ENCODE measurements around the gene MAP7. TPM values are rescaled to one million over a fixed set of nuclear protein-coding genes. Genes with fewer than 3 reads are reported as not detected.
"Not testable (repeated sequence)": the region's sequence is repeated elsewhere in the genome, so short reads cannot be mapped to it uniquely, and the experiment has no call there.

MAP7 gene
- total and polyA plus RNA-seq, 2 of the 13 experiments (the other 11 are each of a cell fraction or from before 2014, with no cell fraction given) = 0.04 TPM; not detected in 1

DNA sequence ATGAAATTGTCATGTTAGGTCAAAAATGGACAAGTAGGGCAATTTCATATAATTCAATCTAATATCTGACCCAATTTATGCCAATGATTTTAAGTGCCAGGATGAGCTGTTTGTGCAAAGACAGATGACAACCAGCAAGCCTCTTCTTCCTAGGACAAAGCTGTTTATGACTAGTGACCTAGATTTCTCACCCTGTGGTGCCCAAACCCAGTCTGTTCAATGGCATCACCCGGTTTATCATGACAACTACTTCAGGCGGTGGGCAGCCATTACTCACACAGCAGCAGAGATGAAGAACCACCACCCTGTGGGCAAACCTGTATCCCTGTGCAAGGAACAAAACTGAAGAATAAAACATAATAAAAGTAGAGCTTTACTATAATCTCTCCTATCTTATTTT is 59.0 kb downstream of the MAP7 start:
- Histone ChIP-seq H3K27ac (ENCODE audit: extremely low read length, insufficient read depth, low read length) (no peak overlapping the region), H3K27me3 (ENCODE audit: control insufficient read depth in 1 of 2, insufficient read depth in 2 of 2, low read length in 2 of 2) (no peaks in the 10 kb centered on the region), H3K4me3 (replicated peaks in 1 of 3; ENCODE audit: insufficient read depth in 1 of 3, low read depth in 2 of 3, low read length in 3 of 3) (no peak overlapping the region), H4K20me1 (ENCODE audit: insufficient read depth, low read length) (no peaks in the 10 kb centered on the region), H2AFZ (ENCODE audit: low read length) (no peak overlapping the region), H3K4me1 (ENCODE audit: insufficient read depth, low read length) (no peaks in the 10 kb centered on the region), H3K9me3 (ENCODE audit: low read length) (no peaks in the 10 kb centered on the region), H3K4me2 (ENCODE audit: low read depth, low read length) (no peak overlapping the region), H3K79me2 (ENCODE audit: insufficient read depth, low read length) (no peaks in the 10 kb centered on the region), H3K9ac (ENCODE audit: insufficient read depth, low read depth, low read length) (no peak overlapping the region), H3K36me3 (replicated peaks in 1 of 2; ENCODE audit: control insufficient read depth in 1 of 2, insufficient read depth in 2 of 2, low read length in 2 of 2) (no peaks in the 10 kb centered on the region)
- intact Hi-C loops (cut with micrococcal nuclease; ENCODE audit: unreplicated experiment) = no loop called here
- in situ Hi-C loops (cut with HindIII; ENCODE audit: extremely low pct_ligation_motif_present, low pct_unique_long_range_greater_than_20kb) = no loop called here
- CTCF ChIA-PET (ENCODE audit: low intra/inter-chr PET ratio, low total read pairs) = no interaction called here
- POLR2A ChIA-PET = no interaction called here
- no peak for FAIRE-seq
- DNase-seq (ENCODE audit: low spot score) = no peak
- no peak for ATAC-seq
- no TSS peak for BruUV-seq (replicated peaks)
- WGBS (ENCODE audit: low lambda C conversion rate) = 6% methylated on average over 2 of the region's 2 CpGs
- TF ChIP-seq ZNF430 (CRISPR knock-in tag; IDR thresholded peaks at IDR 0.05) (no peak), ZNF232 (CRISPR knock-in tag; IDR thresholded peaks at IDR 0.05; ENCODE audit: borderline replicate concordance) (no peak), ZNF572 (CRISPR knock-in tag; IDR thresholded peaks at IDR 0.05) (no peak), HNRNPL (IDR thresholded peaks at IDR 0.05; ENCODE audit: low read depth, low read length) (no peak), MYC (CRISPR knock-in tag; IDR thresholded peaks at IDR 0.05; ENCODE audit: borderline replicate concordance) (no peak), BRD4 (CRISPR knock-in tag; IDR thresholded peaks at IDR 0.05) (no peak), ARNT (IDR thresholded peaks at IDR 0.05) (no peak), ZNF101 (CRISPR knock-in tag; IDR thresholded peaks at IDR 0.05; ENCODE audit: borderline replicate concordance, low read depth) (no peak), SP140L (CRISPR knock-in tag; IDR thresholded peaks at IDR 0.05; ENCODE audit: borderline replicate concordance) (no peak), KAT2B (IDR thresholded peaks at IDR 0.05; ENCODE audit: borderline replicate concordance, low read depth, low read length) (no peak), IRF2 (CRISPR knock-in tag; IDR thresholded peaks at IDR 0.05) (no peak), ZNF468 (CRISPR knock-in tag; IDR thresholded peaks at IDR 0.05) (no peak), STAT5B (CRISPR knock-in tag; IDR thresholded peaks at IDR 0.05) (no peak), ZNF564 (CRISPR knock-in tag; IDR thresholded peaks at IDR 0.05) (no peak)
- TF ChIP-seq, protein P1, sequence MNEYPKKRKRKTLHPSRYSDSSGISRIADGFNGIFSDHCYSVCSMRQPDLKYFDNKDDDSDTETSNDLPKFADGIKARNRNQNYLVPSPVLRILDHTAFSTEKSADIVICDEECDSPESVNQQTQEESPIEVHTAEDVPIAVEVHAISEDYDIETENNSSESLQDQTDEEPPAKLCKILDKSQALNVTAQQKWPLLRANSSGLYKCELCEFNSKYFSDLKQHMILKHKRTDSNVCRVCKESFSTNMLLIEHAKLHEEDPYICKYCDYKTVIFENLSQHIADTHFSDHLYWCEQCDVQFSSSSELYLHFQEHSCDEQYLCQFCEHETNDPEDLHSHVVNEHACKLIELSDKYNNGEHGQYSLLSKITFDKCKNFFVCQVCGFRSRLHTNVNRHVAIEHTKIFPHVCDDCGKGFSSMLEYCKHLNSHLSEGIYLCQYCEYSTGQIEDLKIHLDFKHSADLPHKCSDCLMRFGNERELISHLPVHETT (CRISPR knock-in tag; conservative IDR thresholded peaks at IDR 0.05) = no peak
- TF ChIP-seq, protein P2, sequence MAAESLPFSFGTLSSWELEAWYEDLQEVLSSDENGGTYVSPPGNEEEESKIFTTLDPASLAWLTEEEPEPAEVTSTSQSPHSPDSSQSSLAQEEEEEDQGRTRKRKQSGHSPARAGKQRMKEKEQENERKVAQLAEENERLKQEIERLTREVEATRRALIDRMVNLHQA (CRISPR knock-in tag; IDR thresholded peaks at IDR 0.05) = no peak
- TF ChIP-seq, protein P3, sequence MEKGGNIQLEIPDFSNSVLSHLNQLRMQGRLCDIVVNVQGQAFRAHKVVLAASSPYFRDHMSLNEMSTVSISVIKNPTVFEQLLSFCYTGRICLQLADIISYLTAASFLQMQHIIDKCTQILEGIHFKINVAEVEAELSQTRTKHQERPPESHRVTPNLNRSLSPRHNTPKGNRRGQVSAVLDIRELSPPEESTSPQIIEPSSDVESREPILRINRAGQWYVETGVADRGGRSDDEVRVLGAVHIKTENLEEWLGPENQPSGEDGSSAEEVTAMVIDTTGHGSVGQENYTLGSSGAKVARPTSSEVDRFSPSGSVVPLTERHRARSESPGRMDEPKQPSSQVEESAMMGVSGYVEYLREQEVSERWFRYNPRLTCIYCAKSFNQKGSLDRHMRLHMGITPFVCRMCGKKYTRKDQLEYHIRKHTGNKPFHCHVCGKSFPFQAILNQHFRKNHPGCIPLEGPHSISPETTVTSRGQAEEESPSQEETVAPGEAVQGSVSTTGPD (CRISPR knock-in tag; IDR thresholded peaks at IDR 0.05) = no peak
- TF ChIP-seq, protein P4, sequence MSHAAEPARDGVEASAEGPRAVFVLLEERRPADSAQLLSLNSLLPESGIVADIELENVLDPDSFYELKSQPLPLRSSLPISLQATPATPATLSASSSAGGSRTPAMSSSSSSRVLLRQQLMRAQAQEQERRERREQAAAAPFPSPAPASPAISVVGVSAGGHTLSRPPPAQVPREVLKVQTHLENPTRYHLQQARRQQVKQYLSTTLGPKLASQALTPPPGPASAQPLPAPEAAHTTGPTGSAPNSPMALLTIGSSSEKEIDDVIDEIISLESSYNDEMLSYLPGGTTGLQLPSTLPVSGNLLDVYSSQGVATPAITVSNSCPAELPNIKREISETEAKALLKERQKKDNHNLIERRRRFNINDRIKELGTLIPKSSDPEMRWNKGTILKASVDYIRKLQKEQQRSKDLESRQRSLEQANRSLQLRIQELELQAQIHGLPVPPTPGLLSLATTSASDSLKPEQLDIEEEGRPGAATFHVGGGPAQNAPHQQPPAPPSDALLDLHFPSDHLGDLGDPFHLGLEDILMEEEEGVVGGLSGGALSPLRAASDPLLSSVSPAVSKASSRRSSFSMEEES (CRISPR knock-in tag; IDR thresholded peaks at IDR 0.05) = no peak

DNA sequence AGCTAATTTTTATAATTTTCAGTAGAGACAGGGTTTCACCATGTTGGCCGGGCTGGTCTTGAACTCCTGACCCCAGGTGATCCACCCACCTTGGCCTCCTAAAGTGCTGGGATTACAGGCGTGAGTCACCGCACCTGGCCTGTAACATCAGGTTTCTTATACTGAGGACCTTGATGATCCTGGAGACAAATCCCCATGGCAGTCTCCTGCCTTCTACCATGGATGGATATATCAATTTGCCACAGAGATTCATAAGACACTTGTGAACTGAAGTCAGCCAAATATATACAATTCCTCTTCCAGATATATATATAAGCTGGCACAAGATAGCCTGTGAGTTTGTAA is 60.6 kb downstream of the MAP7 start:
- H3K79me2 ChIP-seq (ENCODE audit: insufficient read depth, low read length); intact Hi-C loops (cut with micrococcal nuclease; ENCODE audit: unreplicated experiment); H3K4me1 ChIP-seq (ENCODE audit: insufficient read depth, low read length); H3K27me3 ChIP-seq (ENCODE audit: control insufficient read depth in 1 of 2, insufficient read depth in 2 of 2, low read length in 2 of 2); H2AFZ ChIP-seq (ENCODE audit: low read length); H3K27ac ChIP-seq (ENCODE audit: extremely low read length, insufficient read depth, low read length); H3K4me2 ChIP-seq (ENCODE audit: low read depth, low read length); H3K9ac ChIP-seq (ENCODE audit: insufficient read depth, low read depth, low read length); FAIRE-seq; POLR2A ChIA-PET; H3K4me3 ChIP-seq (replicated peaks in 1 of 3; ENCODE audit: insufficient read depth in 1 of 3, low read depth in 2 of 3, low read length in 3 of 3); H3K36me3 ChIP-seq (replicated peaks in 1 of 2; ENCODE audit: control insufficient read depth in 1 of 2, insufficient read depth in 2 of 2, low read length in 2 of 2); BruUV-seq (replicated peaks); ATAC-seq; in situ Hi-C loops (cut with HindIII; ENCODE audit: extremely low pct_ligation_motif_present, low pct_unique_long_range_greater_than_20kb); H4K20me1 ChIP-seq (ENCODE audit: insufficient read depth, low read length); CTCF ChIA-PET (ENCODE audit: low intra/inter-chr PET ratio, low total read pairs); DNase-seq (ENCODE audit: low spot score); H3K9me3 ChIP-seq (ENCODE audit: low read length): not testable (repeated sequence)
- 0% methylated on average over 3 of the region's 3 CpGs for WGBS (ENCODE audit: low lambda C conversion rate)

Measured in HepG2 (cell line).